NCI-H1092 treated with DMSO at 0.1 percent for 48 hours (cell line): ENCODE measurements around the gene MRTFB.

Source experiments
- DNase-seq: peaks from one replicate; lab custom pipeline; 2025; lab: John Stamatoyannopoulos, UW

The MRTFB gene

DNA sequence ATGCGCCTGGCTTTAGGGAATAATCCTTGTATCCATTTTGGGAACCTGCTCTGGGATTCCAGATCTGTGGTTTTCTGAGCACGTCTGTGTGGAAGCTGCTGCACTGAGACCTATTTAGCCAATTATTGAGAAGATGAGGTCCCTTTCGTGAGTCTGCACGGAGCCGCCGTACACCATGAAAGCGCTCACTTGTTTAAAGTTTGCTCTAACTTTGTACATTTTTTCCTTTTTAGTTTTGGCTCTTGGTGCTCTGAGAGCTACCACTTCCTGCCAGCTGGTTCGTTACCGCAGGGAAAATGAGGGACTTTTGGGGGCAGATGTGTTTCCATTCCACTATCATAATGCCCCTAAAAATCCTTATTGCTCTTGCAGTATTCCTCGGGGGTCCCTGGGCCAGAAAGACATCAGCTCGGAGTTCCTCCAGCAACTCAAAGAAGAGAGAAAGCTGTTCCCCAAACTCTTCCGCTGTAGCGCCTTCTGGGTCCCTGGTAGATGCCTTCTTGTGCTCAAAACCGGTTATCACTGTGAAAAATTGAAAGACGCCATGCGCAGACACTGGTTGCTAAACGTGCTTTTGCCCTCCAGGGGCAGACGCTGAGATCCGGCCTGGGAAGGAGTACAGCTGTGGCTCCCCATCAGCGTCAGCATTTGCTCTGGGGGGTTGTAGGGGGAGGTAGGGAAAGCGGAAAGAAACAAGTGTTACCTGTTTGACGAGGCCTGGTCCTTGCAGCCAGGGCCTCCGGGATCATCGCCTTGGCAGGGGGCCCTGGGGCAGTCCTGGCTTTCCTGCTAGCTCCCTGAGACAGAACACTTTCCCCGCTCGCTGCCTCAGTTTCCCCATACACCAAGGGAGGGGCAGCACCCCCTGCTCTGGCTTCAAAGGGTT is 238.1 kb downstream of the MRTFB start:
- no peak for DNase-seq

DNA sequence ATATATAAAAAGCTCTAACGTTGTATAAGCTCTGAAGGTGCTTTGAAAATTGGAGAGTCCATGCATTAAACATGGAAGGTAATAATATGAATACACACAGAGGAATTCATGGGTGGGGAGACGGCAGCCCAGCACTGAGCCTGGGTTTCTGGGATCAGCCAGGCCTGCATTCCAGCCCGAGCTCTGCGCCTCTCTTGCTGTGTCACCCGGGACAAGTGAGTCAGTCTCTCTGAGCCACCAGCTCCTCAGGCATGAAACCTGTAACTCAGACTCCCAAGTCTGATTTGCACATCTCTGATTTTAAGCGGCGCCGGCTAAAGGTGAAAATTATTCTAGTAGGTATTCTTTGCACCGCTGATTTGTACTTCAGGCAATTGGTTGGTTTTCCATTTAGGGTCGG is 238.8 kb downstream of the MRTFB start:
- no peak for DNase-seq

DNA sequence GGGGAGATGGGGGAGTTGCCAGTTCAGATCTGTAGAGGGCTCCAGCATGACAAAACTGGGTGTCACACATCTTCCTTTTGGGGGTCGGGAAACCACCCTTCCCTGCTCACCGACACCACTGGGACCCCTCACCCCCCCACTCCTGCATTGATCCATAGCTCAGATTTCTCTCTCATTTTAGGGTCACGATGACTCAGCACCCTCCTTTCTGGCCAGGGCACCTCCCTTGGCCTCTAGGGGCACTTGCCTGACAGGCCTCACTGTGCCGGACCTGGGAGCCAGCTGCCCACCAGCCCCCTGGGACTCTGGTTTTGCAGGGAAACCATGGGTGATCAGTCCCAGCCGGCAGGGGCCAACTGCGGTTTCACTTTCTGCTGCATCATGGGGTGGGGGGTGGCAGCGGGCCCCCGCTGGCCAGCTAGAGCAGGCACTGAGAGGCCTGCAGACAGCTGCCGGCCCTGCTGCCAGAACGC is 239.4 kb downstream of the MRTFB start:
- DNase-seq, result peak; percentile 16

DNA sequence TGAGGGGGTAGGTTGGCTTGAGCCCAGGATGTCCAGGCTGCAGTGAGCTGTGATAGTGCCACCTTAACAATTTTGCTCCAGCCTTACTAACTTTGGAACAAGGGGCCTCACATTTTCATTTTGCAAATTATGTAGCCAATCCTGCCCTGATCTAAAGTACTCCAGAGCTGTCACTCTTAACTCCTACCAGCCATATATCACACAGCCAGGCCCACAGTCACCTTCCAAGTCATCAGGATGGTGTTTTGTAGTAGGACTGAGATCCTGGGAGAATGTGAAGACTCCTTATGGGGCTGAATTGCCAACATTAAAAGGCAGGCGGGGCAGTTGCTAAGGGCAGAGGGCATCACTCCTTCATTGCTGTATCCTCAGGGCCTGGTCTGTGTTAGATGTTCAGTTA is 243.0 kb downstream of the MRTFB start:
- DNase-seq, result no peak

DNA sequence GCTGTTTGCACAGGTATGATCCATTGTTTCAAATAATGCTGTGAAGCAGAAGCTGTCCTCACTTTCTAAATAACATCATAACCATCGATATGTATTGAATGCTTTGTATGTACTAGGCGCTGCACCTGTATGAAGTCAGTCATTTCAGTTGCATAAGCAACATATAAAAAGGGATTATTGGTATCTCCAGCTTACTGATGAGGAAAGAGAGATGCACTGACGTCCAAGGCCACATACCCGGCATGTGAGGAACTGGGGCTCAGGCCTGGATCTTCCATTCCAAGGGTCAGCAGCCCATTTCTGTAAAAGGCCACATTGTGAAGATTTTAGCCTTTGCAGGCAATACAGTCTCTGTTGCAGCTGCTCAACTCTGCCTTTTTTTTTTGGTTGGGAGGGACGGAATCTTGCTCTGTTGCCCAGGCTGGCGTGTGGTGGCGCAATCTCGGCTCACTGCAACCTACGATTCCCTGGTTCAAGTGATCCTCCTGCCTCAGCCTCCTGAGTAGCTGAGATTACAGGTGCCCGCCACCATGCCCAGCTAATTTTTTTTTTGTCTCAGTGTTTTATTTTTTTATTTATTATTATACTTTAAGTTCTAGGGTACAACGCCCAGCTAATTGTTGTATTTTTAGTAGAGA is 244.7 kb downstream of the MRTFB start:
- DNase-seq, result no peak
